ENCODE results near the gene INAFM1. TPM values are rescaled to one million over a fixed set of nuclear protein-coding genes. Genes with fewer than 3 reads are reported as not detected.
A peak's percentile ranks its signal among the peaks of the same experiment; 100 is the strongest.

INAFM1 gene
- total RNA-seq, 1 donor from 2014 or later, result 18.9 TPM

GRCh38 chr19:47231215-47232054 is 43.2 kb upstream of the INAFM1 start:
- H3K4me3 ChIP-seq, result peak overlapping the region; percentile 85 to 95
- H3K27ac ChIP-seq, result peak overlapping the region; percentile 100
- peaks cover 49% of the 10 kb centered on the region for H3K4me1 ChIP-seq
- H3K9me3 ChIP-seq, result no peaks in the 10 kb centered on the region
- TF ChIP-seq, protein P1, sequence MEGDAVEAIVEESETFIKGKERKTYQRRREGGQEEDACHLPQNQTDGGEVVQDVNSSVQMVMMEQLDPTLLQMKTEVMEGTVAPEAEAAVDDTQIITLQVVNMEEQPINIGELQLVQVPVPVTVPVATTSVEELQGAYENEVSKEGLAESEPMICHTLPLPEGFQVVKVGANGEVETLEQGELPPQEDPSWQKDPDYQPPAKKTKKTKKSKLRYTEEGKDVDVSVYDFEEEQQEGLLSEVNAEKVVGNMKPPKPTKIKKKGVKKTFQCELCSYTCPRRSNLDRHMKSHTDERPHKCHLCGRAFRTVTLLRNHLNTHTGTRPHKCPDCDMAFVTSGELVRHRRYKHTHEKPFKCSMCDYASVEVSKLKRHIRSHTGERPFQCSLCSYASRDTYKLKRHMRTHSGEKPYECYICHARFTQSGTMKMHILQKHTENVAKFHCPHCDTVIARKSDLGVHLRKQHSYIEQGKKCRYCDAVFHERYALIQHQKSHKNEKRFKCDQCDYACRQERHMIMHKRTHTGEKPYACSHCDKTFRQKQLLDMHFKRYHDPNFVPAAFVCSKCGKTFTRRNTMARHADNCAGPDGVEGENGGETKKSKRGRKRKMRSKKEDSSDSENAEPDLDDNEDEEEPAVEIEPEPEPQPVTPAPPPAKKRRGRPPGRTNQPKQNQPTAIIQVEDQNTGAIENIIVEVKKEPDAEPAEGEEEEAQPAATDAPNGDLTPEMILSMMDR (IDR thresholded peaks at IDR 0.05), result no peak
- TF ChIP-seq POLR2AphosphoS5 (IDR thresholded peaks at IDR 0.05; ENCODE audit: insufficient read depth in 1 of 2, low read depth in 1 of 2) (peak; percentile 10 to 54), POLR2A (IDR thresholded peaks at IDR 0.05) (no peak)
- no peaks in the 10 kb centered on the region for H3K36me3 ChIP-seq
- intact Hi-C loops (cut with DNase I), result no loop called here
- peak in 1 of 2 donors; percentile 93 for DNase-seq (ENCODE audit: extremely low spot score in 2 of 2)
- no peaks in the 10 kb centered on the region for H3K27me3 ChIP-seq

- TF ChIP-seq, protein P1 (IDR thresholded peaks at IDR 0.05), result no peak
- TF ChIP-seq POLR2AphosphoS5 (IDR thresholded peaks at IDR 0.05; ENCODE audit: insufficient read depth in 1 of 2, low read depth in 1 of 2) (peak; percentile 33 to 46), POLR2A (IDR thresholded peaks at IDR 0.05) (no peak)
- Histone ChIP-seq H3K4me1 (peaks cover 37% of the 10 kb centered on the region), H3K27ac (peak overlapping the region; percentile 100), H3K36me3 (no peaks in the 10 kb centered on the region), H3K27me3 (no peaks in the 10 kb centered on the region), H3K9me3 (no peaks in the 10 kb centered on the region), H3K4me3 (peak overlapping the region in 1 of 2 donors; percentile 0)
- no peak for DNase-seq (ENCODE audit: extremely low spot score in 2 of 2)
- intact Hi-C loops (cut with DNase I), result no loop called here
Observed at GRCh38 chr19:47232422-47233211, 42.1 kb upstream of the INAFM1 start.

GRCh38 chr19:47236072-47236675 is 38.5 kb upstream of the INAFM1 start:
- TF ChIP-seq, protein P1 (IDR thresholded peaks at IDR 0.05), result no peak
- TF ChIP-seq POLR2AphosphoS5 (IDR thresholded peaks at IDR 0.05; ENCODE audit: insufficient read depth in 1 of 2, low read depth in 1 of 2) (no peak), POLR2A (IDR thresholded peaks at IDR 0.05) (no peak)
- Histone ChIP-seq H3K9me3 (no peaks in the 10 kb centered on the region), H3K27me3 (no peaks in the 10 kb centered on the region), H3K36me3 (no peaks in the 10 kb centered on the region), H3K4me1 (peaks cover 35% of the 10 kb centered on the region), H3K4me3 (no peak overlapping the region), H3K27ac (no peak overlapping the region)
- intact Hi-C loops (cut with DNase I), result no loop called here
- DNase-seq (ENCODE audit: extremely low spot score in 2 of 2), result no peak

DNA sequence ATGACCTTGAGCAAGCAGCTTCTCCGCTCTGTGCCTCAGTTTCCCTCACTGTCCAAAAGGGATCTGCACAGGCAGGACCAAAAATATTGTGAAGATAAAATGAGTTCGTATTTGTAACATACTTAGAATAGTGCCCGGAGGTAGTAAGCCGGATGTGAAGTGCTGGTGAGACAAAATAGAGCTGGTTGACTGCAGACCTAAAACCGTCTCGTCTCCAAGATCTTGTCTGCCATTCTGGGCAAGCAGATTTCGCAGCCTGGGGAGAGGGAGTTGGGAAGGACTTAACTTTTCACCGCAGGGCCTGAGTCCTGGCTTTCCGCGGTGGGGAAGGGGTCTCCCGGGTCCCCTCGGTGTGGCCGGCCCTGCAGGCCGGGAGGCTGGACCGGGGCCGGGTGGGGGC is 35.5 kb upstream of the INAFM1 start:
- Histone ChIP-seq H3K9me3 (no peaks in the 10 kb centered on the region), H3K4me3 (peak overlapping the region; percentile 24 to 30), H3K27ac (no peak overlapping the region), H3K36me3 (no peaks in the 10 kb centered on the region), H3K4me1 (peaks cover 40% of the 10 kb centered on the region), H3K27me3 (no peaks in the 10 kb centered on the region)
- no peak for DNase-seq (ENCODE audit: extremely low spot score in 2 of 2)
- intact Hi-C loops (cut with DNase I), result no loop called here
- no peak for TF ChIP-seq POLR2A (IDR thresholded peaks at IDR 0.05)
- no peak for TF ChIP-seq POLR2AphosphoS5 (IDR thresholded peaks at IDR 0.05; ENCODE audit: insufficient read depth in 1 of 2, low read depth in 1 of 2)
- TF ChIP-seq, protein P1 (IDR thresholded peaks at IDR 0.05), result no peak

Measured in vagina (tissue), 2 donors.